OCI-LY3 (cell line): Measurements from ENCODE around the gene TMEM212.

Source experiments
- H2AFZ ChIP-seq: fragments of 200-600, 300-600 bp; shearing (Covaris generic); 2 replicates; pipeline ENCODE4 v1.6.0; 2014; ENCODE audit warnings: antibody characterized with exemption, low read depth, low read length
- H3K27ac ChIP-seq: fragments of 200-600, 300-600 bp; sonication (generic); 2 replicates; pipeline ENCODE4 v1.5.1; 2014; ENCODE audit warnings: mild to moderate bottlenecking, low read length, moderate library complexity, mixed read lengths
- H3K27me3 ChIP-seq: fragments of 200-600, 300-600 bp; sonication (generic); 2 replicates; pipeline ENCODE4 v1.6.1; 2014; ENCODE audit warnings: low read depth, low read length, mixed read lengths
- H3K36me3 ChIP-seq: fragments of 200-600, 300-600 bp; sonication (generic); replicated peaks from 2 replicates; pipeline ENCODE3; 2014; ENCODE audit warnings: low read depth, low read length, mixed read lengths
- H3K4me1 ChIP-seq: fragments of 300-600, 200-600 bp; sonication (generic); 2 replicates; pipeline ENCODE4 v1.6.1; 2014; ENCODE audit warnings: low read length, mixed read lengths
- H3K4me2 ChIP-seq: fragments of 200-600, 300-600 bp; sonication (generic); 2 replicates; pipeline ENCODE4 v1.6.1; 2014; ENCODE audit warnings: low read length, mixed read lengths
- H3K4me3 ChIP-seq: fragments of 300-600, 200-600 bp; sonication (generic); 2 replicates; pipeline ENCODE4 v1.5.1; 2014; ENCODE audit warnings: antibody characterized with exemption, mild to moderate bottlenecking, low read length, moderate library complexity
- H3K79me2 ChIP-seq: fragments of 300-600, 200-600 bp; shearing (Covaris generic); 2 replicates; pipeline ENCODE4 v1.6.1; 2014; ENCODE audit warnings: mild to moderate bottlenecking, low read length, mixed read lengths
- H3K9ac ChIP-seq: fragments of 300-600, 200-600 bp; shearing (Covaris generic); 2 replicates; pipeline ENCODE4 v1.6.0; 2014; ENCODE audit warnings: mild to moderate bottlenecking, low read length, moderate library complexity
- H3K9me3 ChIP-seq: fragments of 200-600, 300-600 bp; shearing (Covaris generic); 2 replicates; pipeline ENCODE4 v1.6.1; 2014; ENCODE audit warnings: low read length, mixed read lengths; ENCODE audit not compliant: insufficient read depth
- H4K20me1 ChIP-seq: fragments of 200-600, 300-600 bp; sonication (generic); 2 replicates; pipeline ENCODE4 v1.6.1; 2016; ENCODE audit warnings: low read length, mixed read lengths; ENCODE audit not compliant: insufficient read depth
- EZH2phosphoT487 ChIP-seq: fragments of 200-600 bp; shearing (Covaris generic); IDR thresholded peaks from 2 replicates; pipeline ENCODE4 v1.6.1; 2018; ENCODE audit warnings: antibody characterized with exemption, mixed run types, low read depth
- TF ChIP-seq, protein P1 (sequence below): fragments of 200-600, 300-600 bp; sonication (generic); IDR thresholded peaks from 2 replicates; pipeline ENCODE4 v1.5.1; 2014; ENCODE audit warnings: antibody characterized with exemption, low read length, low read depth

The TMEM212 gene

DNA sequence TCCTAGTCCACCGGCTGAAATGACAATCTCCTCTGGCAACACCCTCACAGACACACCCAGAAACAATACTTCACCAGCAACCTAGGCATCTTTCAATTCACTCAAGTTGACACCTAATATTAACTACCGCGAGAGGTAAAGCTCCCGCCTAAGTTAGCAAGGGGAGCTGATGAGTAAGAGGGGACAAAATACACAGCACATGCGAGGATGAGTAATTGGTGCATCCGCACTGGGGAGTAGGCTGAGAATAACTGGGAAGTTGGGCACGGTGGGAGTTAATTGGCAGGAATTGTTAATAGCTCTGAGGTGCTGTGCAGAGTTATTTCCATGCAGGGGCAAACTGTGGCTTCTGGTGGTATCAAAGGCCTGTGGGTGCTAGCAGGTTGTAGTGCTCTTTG, 18.3 kb upstream of the TMEM212 start:
- Histone ChIP-seq H3K4me2 (no peak overlapping the region), H3K9me3 (no peaks in the 10 kb centered on the region), H3K4me3 (no peak overlapping the region), H3K27ac (no peak overlapping the region), H4K20me1 (no peaks in the 10 kb centered on the region), H3K4me1 (no peaks in the 10 kb centered on the region), H3K9ac (no peak overlapping the region), H3K36me3 (no peaks in the 10 kb centered on the region), H3K27me3 (peaks cover 19% of the 10 kb centered on the region; the same call in 1 of the 2 replicates), H3K79me2 (no peaks in the 10 kb centered on the region), H2AFZ (no peak overlapping the region)
- TF ChIP-seq, protein P1, sequence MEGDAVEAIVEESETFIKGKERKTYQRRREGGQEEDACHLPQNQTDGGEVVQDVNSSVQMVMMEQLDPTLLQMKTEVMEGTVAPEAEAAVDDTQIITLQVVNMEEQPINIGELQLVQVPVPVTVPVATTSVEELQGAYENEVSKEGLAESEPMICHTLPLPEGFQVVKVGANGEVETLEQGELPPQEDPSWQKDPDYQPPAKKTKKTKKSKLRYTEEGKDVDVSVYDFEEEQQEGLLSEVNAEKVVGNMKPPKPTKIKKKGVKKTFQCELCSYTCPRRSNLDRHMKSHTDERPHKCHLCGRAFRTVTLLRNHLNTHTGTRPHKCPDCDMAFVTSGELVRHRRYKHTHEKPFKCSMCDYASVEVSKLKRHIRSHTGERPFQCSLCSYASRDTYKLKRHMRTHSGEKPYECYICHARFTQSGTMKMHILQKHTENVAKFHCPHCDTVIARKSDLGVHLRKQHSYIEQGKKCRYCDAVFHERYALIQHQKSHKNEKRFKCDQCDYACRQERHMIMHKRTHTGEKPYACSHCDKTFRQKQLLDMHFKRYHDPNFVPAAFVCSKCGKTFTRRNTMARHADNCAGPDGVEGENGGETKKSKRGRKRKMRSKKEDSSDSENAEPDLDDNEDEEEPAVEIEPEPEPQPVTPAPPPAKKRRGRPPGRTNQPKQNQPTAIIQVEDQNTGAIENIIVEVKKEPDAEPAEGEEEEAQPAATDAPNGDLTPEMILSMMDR: no peak
- no peak for TF ChIP-seq EZH2phosphoT487

DNA sequence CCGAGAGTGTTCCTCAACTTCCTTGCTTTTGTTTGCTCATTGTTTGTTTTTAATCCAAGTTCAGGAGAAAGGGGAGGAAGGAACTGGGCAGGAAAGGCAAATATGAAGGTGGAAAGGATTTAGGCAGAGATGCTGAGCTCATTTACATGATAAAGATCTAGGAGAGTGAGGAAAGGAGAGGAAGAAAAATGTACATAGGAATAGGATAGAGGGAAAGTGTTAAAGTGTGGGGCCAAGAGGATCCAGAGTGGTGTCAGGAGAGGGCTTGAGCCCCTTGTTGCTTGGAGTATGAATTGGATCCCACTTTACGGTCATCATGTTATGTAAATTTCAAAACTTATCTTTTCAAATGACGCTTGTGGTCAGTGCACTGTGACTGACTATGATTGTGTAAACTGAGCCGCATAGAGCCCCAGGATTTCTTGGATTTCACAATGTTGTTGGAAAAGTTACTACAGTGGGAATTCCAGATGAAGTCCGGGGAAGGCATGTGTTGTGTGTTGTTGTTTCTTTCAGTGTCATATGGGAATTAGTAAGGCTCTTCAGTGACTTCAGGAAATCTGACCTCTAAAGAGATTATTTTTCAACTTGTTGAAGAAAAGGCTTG, 17.8 kb upstream of the TMEM212 start:
- no peaks in the 10 kb centered on the region for H3K4me1 ChIP-seq
- no peak overlapping the region for H2AFZ ChIP-seq
- no peak overlapping the region for H3K4me3 ChIP-seq
- no peak overlapping the region for H3K9ac ChIP-seq
- H3K79me2 ChIP-seq: no peaks in the 10 kb centered on the region
- no peaks in the 10 kb centered on the region for H3K9me3 ChIP-seq
- H3K27ac ChIP-seq: no peak overlapping the region
- H3K4me2 ChIP-seq: no peak overlapping the region
- H3K36me3 ChIP-seq: no peaks in the 10 kb centered on the region
- TF ChIP-seq, protein P1: no peak
- TF ChIP-seq EZH2phosphoT487: no peak
- H3K27me3 ChIP-seq: peaks cover 21% of the 10 kb centered on the region; the same call in 1 of the 2 replicates
- H4K20me1 ChIP-seq: no peaks in the 10 kb centered on the region

DNA sequence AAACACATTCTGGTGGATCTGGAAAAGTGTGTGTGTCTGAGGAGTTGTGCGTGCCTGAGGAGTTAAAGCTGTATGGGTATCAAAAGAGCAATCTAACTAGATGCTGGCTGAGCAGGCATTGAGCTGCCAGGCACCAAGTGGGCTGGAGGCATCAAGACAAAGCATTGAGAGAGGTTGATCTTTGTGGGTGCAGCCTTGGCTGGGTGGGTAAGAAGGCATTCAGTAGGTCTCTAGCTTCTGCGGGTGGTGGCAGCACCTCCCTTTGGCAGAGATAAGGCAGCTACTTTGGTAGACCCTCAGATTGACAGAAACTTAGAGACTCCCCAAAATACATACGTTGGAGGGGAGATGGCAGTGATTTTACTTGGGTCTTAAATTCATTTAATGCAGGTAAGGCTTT, 15.8 kb upstream of the TMEM212 start:
- no peak overlapping the region for H2AFZ ChIP-seq
- no peak overlapping the region for H3K4me3 ChIP-seq
- H3K4me1 ChIP-seq: no peaks in the 10 kb centered on the region
- no peak overlapping the region for H3K27ac ChIP-seq
- peaks cover 18% of the 10 kb centered on the region; the same call in 1 of the 2 replicates for H3K27me3 ChIP-seq
- no peaks in the 10 kb centered on the region for H3K9me3 ChIP-seq
- H3K79me2 ChIP-seq: no peaks in the 10 kb centered on the region
- no peaks in the 10 kb centered on the region for H3K36me3 ChIP-seq
- TF ChIP-seq, protein P1: no peak
- no peak for TF ChIP-seq EZH2phosphoT487
- no peak overlapping the region for H3K4me2 ChIP-seq
- H3K9ac ChIP-seq: no peak overlapping the region
- no peaks in the 10 kb centered on the region for H4K20me1 ChIP-seq

DNA sequence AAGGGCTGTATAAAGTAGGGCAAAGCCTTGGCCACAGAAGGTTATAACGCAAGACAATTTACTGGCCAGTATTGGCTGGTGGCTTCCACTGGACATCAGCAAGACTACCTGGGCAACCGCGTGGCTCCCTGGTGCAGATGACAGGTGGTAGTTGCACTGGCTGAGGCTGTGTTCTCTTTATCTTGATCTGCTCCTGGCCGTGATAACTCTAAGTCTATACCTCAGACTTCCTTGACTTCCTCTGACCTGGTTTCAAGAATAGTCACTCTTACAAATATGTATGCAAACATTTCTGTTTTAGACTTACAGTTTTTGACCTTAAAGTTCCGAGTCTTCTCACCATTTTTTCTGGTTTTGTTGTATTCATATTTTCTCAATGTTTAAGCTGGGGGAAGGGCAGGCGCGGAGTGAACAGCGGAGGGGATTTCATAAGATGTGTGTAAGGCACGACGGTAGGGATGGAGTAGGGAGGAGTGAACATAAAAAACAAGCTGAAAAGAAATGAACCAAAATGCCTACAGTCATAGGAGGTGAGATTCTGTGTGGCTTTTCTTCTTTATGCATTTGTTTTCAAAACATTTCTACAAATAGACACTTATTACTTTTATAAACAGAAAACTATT, 15.2 kb upstream of the TMEM212 start:
- no peaks in the 10 kb centered on the region for H3K4me1 ChIP-seq
- no peak overlapping the region for H3K4me3 ChIP-seq
- no peaks in the 10 kb centered on the region for H3K36me3 ChIP-seq
- H3K9ac ChIP-seq: no peak overlapping the region
- no peak overlapping the region for H3K27ac ChIP-seq
- no peaks in the 10 kb centered on the region for H3K79me2 ChIP-seq
- H2AFZ ChIP-seq: no peak overlapping the region
- no peaks in the 10 kb centered on the region for H3K9me3 ChIP-seq
- no peaks in the 10 kb centered on the region for H4K20me1 ChIP-seq
- TF ChIP-seq EZH2phosphoT487: no peak
- TF ChIP-seq, protein P1: no peak
- peaks cover 18% of the 10 kb centered on the region; the same call in 1 of the 2 replicates for H3K27me3 ChIP-seq
- no peak overlapping the region for H3K4me2 ChIP-seq
